ENCODE data around the gene MYLK4.

Gene MYLK4

DNA sequence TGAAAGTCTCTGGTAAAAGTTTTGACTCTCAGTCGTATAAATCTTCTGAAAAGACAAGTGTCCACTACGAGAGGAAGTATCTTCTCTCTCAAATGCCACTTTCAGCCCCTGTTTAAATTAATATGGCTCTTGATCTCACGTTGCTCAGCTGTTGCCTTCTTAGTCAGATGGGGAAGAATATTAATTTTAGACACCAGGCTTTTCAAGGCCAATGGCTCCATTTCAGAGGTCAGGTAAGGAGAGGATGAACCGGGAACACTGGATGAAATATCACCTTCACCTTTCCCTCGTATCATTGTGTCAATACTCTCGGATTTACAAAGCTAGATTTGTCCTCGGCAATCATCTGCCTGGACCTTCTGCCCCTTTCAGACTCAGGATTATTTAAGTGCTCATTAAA lies at the start of gene MYLK4:
Gene MYLK4, minus strand, starts transcription at position 91 of the 400 bp plus-strand sequence. CDS start 1,628 bp downstream, outside the sequence.
- no peak for DNase-seq (ENCODE audit: low read depth)

DNA sequence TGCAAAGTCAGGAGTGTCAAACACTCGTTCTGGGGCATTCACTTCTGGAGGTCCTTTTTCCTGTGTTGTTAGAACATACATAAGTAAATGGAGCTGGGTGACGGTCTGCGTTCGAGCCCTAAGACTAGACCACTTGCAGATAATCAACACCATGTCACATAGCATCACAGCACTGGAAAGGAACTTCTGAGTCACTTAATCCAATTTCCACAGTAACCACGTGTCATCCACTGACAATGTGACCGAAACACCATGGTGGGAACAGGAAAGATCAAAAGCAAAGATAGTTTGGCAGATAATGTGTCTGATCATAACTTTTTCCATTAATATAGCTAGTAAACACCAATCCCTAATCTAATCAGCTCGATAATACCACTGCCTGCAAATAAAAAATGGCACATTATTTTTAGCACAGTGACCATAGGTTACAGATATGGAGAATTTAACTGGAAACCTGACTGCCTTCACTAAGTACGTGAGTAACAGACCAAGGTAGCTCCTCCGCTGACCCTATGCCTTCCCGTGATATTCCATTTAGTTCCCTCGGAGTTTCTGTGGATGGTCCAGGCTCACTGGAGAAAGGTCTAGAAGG lies 49.3 kb upstream of the MYLK4 start:
- no peak for DNase-seq (ENCODE audit: low read depth)

DNA sequence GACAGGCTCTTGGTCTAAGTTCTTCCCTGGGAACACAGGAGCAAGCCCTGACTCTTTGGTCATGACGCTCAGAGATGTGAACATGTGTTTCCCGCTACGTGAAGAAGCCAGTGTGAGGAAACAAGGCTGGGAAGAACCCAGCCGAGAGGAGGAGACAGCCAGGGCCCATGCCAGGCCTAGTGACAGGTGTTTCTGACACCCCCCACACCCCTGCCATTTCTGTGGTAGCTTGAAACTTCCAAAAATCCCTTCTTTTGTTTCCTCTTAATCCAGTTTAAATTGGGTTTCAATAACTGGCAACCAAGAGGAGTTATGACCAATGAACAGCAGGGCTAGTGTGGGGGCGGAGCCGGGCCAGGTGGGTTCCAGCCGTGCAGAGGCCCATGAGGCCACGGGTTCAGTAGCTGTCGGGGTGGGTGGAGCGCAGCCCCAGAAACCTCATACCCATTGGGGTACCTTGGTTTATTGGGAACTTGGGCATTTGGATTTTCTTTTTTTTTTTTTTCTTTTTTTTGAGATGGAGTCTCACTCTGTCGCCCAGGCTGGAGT lies 47.9 kb upstream of the MYLK4 start:
- DNase-seq (ENCODE audit: low read depth): no peak

DNA sequence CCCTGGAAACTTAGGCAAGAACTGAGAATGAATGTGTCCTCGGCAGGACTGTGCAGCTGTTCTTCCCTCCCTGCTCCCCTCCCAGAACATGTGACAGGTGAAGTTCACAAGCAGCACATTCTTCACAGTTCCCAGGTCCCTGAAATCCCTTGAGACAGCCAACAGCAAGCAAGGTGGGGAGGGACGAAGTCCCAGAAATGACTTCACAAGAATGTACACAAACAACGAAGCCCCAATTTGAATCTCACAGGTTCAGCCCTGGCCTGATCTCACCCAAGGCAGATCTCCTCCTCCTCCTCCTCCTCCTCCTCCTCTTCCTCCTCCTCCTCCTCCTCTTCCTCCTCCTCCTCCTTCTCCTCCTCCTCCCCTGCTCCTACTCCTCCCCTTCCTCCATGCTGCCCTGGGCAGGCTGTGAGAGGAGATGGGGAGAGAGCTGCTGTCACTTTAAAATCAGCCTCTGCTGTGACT lies 46.9 kb upstream of the MYLK4 start:
- DNase-seq (ENCODE audit: low read depth): no peak

DNA sequence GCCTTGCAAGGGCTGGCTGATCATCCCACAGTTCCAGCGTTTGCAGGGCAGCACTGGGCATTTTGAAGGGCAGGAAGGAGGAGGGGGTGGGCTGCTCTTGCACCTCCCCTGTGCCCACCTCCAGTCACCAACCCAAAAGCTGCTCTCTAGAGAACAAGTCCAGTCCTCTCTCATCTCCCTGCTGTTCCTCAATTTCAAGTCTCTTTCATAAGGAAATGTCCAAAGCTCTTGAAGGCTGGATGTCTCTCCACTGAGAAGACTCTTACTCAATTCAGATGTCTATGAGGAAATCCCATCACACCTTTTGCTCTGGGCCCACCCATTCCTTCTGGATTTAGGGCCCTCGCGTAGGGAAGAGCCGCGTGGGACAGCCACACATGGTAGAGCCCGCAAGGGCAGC lies 46.1 kb upstream of the MYLK4 start:
- DNase-seq (ENCODE audit: low read depth): no peak

DNA sequence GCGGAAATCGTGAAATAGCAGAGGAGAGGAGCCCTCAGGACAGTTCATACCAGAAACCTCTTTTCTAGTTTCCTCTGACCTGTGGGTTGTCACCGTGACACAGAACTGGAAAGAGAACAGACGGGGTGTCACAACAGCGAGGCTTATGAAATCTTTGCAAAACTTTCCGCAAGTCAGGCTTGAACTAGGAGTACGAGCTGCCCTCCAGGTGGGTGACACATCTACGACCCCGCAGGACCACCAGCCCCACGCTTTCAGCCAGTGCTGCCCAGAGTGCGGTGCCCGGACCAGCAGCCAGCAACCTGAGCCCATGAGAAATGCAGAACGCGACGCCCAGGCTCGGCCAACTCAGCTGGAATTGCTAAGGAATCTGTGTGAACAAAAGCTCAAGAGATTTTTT lies 45.2 kb upstream of the MYLK4 start:
- DNase-seq (ENCODE audit: low read depth): no peak

DNA sequence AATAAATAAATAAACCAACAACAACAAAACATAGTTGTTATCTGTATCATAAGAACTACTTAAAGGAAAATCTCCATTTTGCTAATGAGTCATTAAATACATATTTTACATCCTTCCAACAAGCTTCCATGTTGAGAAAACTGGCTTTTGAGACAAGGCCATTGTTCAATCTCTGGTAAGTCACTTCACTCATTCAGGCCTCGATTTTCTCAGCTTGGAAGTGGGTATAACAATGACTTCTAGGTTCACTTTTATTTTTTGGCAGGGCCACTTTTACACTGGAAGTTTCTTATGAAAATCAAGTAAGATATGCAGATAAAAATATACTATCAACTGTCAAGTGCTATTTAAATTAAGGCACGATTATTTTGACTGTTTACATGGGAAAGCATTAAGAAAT lies 44.4 kb upstream of the MYLK4 start:
- no peak for DNase-seq (ENCODE audit: low read depth)

DNA sequence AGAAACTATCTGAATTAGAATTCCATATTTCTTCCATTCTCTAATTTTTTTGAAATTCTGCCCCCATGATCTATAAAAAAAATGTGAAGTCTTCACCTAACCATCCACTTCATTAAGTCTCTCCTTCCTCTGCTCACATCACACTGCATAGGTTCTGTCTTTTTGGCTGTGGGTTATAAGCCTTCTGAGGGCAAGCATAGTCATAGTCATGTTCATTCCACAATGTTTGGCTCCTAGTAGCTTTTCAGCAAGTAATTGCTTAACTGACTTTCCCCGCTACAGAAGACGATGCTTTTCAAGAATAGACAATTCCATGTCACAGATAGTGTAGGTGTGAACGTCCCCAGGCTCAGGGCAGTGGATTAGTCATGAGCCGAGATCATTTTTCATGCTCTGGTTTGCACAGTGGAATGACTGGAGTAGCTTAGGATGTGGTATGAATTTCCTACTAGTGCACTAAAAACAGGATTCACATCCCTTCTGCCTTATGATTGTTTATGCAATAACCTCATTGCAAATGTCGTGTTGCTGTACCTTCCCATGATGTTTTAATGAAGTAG lies 43.5 kb upstream of the MYLK4 start:
- no peak for DNase-seq (ENCODE audit: low read depth)

DNA sequence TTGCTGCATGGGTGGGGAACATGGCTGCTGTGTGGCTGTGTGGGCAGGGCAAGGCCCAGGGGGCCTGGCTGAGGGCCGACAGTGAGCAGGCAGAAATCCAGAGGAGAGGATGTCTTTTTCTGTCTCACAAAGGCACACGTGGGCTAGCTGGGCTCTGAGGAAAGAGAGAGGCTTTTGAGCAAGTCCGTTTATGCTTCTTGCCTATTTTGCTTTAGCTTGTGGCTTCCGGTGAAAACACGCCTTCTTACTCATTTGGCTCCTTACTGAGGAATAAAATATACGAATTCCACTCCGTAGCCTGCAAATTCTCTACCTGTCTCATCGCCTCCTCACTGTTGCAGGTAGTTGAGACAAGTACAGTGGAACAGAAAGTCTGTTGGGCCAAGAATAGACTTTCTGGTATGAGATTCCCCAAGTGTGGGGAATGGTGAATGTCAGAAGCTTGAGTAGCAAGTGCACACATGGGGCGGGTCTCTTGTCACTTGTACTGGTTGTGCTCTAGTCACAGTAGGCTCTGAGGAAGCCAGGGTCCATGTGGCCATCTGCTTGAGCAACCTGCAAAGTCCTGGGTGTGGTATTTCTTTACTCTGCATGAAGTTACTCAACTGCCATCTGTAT lies 42.9 kb upstream of the MYLK4 start:
- DNase-seq (ENCODE audit: low read depth): no peak

DNA sequence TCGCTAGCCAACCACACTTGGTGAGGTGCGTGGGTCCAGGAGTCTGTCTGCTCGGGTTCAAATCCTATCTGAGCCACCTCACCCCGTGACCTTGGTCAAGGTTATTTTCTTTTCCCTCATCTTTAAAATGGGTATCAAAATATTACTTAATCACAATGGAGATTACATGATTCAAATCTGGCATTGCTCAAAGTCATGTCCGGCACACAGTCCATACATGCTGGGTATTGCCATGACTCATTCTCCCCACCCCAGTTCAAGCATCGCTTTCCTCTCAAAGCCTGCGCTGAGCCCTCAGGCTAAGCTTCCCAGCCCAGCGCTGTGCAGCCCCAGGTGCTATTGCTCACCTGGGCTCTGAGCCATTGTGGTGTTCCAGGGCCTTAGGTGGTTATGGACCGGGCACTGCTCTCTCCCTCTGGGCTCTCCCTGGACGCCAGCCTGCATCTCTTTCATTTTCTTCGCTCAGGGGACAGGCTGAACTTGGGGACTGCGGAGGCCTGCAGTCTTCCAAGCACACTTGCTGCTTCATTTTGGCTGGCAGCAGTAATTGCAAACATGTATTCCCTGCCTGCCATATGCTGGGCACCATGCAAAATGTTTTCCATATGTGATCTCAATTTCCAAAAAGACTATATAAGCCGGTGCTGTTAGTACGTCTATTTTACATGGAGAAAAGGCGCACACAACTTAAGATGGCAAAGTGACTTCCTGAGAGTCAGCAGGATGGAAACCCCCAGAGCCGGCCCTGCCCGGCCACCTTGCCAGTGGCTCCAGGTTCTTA lies 41.8 kb upstream of the MYLK4 start:
- no peak for DNase-seq (ENCODE audit: low read depth)

DNA sequence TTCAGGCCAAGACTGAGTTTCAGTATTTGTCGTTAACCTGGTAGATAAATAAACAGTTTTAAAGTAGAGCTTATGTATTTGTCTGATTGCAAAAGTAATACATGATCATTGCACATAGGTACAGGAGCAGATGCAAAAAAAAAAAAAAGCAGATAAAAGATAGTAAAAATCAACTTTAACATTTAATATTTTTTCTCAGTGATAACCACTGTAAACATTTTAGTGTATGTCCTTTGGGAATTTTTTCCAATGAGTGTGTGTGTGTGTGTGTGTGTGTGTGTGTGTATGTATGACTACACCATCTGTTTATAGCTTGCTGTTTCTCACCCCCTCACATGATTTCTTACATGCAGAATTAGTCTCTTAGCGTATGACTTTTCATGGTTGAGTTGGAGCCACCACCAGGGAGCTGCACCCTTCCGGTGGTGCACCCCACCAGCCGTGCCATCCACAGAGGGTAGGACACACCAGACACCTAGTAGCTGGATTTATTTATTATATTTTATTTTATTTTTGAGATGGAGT lies 40.8 kb upstream of the MYLK4 start:
- DNase-seq (ENCODE audit: low read depth): no peak

DNA sequence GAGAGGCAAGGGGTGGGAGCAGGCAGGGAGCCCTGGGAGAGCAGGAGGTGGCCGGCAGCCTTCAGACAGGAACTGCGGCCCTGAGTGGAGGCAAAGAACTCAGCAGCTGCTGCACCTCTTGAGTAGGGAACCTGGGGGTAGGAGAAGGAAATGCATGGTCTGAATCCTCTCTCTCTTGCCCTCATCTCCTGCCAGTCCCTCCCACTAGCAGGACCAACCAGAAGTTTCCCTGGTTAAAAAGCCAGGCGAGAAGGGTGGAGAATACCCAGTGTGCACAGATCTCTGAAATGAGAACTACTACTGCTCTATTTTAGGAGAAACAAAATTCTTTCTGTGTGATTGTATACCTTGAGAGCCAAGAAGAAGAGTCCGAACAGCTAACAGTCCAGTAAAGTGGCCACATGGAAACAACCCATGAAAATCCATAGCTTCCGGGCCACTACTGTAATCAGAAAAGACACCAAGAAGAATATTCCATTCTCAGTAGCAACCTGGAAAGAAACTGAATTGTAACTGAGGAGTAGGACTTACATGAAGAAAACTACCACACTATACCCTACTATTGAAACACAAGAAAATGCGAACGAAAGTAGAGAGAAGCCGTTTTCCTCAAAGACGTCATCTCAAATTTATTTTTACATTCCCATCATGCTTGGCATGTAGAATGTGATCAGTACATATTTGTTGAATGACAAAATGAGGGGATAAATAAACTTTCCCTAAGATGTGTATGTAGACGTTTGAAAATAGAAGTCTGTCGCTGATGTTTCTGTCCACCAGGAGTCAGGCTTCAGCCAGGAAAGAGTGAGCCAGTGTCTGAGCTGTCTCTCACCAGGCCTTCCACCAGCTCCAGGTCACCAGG lies 40.1 kb upstream of the MYLK4 start:
- no peak for DNase-seq (ENCODE audit: low read depth)

DNA sequence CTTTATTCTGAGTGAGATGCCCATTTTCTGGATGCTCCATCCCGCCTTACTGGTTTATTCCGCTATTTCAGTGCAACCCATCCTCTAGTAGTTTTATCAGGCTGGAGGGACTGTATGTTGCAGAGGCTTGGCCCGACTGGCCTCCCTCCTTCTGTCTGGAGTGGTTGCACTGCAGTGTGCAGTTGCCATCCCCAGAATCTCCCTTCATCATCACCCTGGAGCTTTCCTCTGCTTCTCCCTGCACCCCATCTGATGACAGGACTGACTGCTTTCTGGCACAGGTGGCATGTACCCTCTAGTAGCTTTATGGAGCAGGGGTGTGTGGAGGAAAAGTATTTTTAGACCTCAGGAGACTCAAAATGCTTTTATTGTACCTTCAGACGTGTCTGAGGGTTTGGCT lies 35.5 kb upstream of the MYLK4 start:
- DNase-seq (ENCODE audit: low read depth): no peak

DNA sequence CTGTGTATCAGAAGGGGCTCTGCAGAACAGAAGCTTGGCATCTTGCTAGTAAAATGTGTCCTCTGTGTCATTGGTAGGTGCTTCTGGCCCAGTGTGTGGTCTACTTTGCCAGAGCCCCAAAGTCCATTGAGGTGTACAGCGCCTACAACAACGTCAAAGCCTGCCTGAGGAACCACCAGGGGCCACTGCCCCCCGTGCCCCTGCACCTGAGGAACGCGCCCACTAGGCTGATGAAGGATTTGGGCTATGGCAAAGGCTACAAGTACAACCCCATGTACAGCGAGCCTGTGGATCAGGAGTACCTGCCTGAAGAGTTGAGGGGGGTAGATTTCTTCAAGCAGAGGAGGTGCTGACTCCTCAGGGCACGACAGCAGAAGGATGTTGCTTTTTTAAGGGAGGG lies 34.2 kb upstream of the MYLK4 start:
- DNase-seq (ENCODE audit: low read depth): no peak

DNA sequence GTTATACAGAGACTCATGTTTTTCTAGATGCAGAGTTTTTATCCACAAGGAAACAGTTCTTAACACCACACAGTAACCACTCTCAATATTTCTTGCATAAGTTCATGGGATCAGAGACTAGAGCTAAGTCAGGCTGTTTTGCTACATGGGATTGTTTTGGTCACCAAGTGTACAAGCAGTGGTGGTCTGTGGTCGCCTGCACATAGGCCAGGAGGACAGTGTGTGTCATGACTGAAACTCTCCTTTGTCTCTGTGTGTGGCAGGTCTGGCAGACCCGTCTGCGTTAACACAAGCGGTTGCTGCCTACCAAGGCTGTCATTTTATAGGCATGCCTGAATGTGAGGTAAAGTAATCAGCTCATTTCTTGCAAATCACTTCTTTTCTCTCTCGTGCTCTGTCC lies 33.3 kb upstream of the MYLK4 start:
- no peak for DNase-seq (ENCODE audit: low read depth)

DNA sequence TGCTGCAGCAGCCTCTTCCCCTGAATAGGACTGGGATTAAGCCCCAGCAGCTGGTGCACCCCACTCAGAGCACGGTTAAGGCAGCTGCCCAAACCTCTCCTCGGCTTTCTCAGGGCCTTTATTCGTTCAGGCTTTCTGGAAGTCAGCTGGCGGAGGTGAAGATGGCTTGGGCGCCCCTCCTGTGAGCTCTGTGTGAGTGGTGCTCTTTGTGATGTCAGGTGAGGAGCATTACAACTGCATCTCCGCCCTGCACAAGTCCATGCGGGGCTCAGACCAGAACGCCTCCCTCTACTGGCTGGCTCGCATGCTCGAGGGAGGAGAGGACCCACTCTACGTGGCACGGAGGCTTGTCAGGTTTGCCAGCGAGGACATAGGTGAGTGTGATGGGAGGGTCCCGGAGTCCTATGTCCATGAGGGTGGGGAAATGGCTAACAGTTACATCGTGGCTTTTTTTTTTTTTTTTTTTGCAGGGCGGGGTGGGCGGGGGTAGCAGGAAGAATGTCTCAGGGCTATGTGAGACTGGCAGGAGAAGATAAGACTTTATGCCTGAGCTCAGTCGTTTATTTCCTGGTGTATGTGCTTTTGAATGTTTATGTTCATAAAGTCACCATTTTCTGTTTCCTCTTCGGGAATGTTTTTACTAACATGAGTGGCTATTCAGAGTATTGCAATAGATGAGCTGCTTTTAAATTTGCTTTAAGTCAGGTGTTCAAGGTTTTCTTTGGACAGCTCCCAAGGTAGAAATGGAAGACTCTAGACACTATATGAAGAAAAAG lies 32.7 kb upstream of the MYLK4 start:
- DNase-seq (ENCODE audit: low read depth): peak; percentile 30

DNA sequence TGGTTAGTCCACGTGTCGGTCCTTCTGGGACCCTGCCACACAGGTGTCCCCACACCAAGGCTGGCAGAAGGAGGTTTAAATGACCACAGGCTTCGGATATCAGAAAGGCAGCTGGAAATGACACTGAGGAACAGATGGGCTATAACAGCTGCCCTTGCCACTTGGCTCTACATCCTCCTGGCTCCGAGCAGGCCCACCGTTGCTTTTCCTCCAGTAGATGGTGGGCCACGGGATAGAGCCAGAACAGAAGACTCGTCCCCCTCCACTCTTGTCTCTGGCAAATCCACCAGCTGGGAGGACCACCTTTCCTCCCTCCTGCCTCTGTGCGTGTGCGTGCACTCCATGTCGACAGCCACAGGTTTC lies 32.1 kb upstream of the MYLK4 start:
- DNase-seq (ENCODE audit: low read depth): no peak

DNA sequence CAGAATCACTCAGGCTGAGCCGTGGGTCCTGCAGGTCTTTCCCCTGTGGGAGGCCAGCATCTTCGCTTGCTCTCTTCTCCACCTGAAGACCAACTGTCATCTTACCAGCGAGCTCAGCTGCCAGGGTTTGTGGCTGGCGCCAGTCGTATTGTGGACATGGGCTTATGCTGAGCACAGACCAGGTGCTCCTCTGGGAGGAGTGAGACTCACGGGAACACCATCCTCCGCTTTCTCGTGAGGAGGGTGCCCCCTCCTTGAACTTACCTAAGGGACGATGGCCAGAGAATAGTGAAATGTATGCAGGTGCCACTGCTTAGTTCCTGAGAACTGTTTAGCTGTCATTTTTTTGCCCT lies 31.6 kb upstream of the MYLK4 start:
- no peak for DNase-seq (ENCODE audit: low read depth)

DNA sequence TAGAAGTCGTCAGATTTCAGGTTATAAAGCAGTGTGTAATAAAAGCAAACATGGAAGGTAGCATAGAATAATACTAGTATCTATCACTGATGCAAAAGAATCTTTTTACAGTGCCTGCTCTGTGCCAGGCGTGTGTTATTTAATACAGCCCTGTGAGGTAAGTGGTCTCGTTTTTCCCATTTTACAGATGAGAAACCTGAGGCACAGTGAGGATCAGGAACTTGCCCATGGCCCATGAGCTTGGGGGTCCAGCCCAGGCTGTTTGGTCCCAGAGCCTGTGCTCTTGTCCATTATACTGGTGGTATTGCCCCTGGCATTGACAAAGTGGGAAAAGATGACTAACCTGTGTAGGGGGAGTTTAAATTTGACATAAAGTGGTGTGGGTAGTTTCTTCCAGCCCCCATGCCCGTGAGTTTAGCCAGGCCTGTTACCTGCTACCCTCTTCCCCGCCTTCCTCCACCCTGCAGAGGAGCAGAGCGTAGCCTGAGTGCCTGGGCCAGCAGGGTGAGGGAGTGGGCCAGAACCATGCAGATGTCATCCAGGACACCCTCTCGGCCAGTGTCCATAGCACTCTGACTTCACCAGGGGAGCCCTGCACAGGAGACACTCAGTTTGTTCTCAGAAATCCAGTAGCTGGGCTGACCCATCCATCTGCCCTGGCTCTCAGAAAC lies 31.1 kb upstream of the MYLK4 start:
- no peak for DNase-seq (ENCODE audit: low read depth)

DNA sequence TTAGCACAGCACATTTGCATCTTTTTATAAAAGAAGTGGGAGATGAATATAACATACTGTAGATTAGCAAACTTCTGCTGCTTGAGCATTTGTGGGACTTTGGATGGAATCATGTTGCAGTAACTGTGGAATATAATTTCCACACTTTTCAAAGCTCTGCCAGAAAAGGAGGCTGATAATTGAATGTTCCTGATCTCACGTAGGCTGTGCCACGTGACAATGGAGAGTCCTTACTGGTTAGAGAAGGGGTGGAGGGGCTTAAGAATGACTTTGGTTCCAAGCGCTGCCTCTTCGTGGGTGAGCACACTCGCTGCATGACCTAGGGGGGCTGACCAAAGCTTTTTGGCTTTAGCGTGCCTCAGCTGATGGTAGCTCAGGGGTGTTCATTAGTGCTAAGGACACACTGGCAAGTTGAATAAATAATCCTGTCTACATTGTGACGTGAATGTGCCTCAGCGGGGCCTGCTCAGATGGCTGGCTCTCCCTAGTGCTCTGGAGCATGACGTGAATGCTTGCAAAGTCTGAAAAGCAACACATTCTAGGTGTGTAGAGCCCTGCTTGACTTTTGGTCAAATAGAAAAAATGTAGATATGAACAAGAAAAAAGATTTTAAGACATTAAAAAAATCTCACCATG lies 29.5 kb upstream of the MYLK4 start:
- no peak for DNase-seq (ENCODE audit: low read depth)

Measured in CMK (cell line).